Smooth muscle cell (in vitro differentiated cells): ENCODE data around the gene TTLL5. TPM values are rescaled to one million over a fixed set of nuclear protein-coding genes. Genes with fewer than 3 reads are reported as not detected.

Experiments
- DNase-seq: peaks from one replicate; lab custom pipeline; 2025; ENCODE audit not compliant: unreplicated experiment; lab: John Stamatoyannopoulos, UW
- H2AFZ ChIP-seq: fragments of 200-600 bp; sonication (generic); 2 replicates; pipeline ENCODE4 v1.6.0; 2016; ENCODE audit warnings: antibody characterized with exemption, low read depth, mild to moderate bottlenecking
- H3F3A ChIP-seq: fragments of 200-600 bp; sonication (generic); 2 replicates; pipeline ENCODE4 v1.6.0; 2017; ENCODE audit warnings: antibody characterized with exemption, low read depth
- H3K27ac ChIP-seq: fragments of 200-600 bp; sonication (generic); 2 replicates; pipeline ENCODE4 v1.5.1; 2016; ENCODE audit warnings: low read depth, mild to moderate bottlenecking
- H3K27me3 ChIP-seq: fragments of 200-600 bp; sonication (generic); 2 replicates; pipeline ENCODE4 v1.6.1; 2016; ENCODE audit warnings: low read depth, mild to moderate bottlenecking
- H3K36me3 ChIP-seq: fragments of 200-600 bp; sonication (generic); 2 replicates; pipeline ENCODE4 v1.5.1; 2016; ENCODE audit warnings: low read depth
- H3K4me1 ChIP-seq: fragments of 200-600 bp; sonication (generic); 2 replicates; pipeline ENCODE4 v1.5.1; 2016; ENCODE audit warnings: low read depth
- H3K4me2 ChIP-seq: fragments of 200-600 bp; sonication (generic); 2 replicates; pipeline ENCODE4 v1.6.0; 2016; ENCODE audit warnings: mild to moderate bottlenecking
- H3K4me3 ChIP-seq: fragments of 200-600 bp; sonication (generic); 2 replicates; pipeline ENCODE4 v1.5.1; 2016; ENCODE audit warnings: mild to moderate bottlenecking
- H3K79me2 ChIP-seq: fragments of 200-600 bp; sonication (generic); 2 replicates; pipeline ENCODE4 v1.6.0; 2016; ENCODE audit warnings: low read depth, mild to moderate bottlenecking
- H3K9ac ChIP-seq: fragments of 200-600 bp; sonication (generic); 2 replicates; pipeline ENCODE4 v1.6.0; 2016; ENCODE audit warnings: low read depth
- H3K9me3 ChIP-seq: fragments of 200-600 bp; sonication (generic); replicated peaks from 2 replicates; pipeline ENCODE4 v1.5.1; 2016; ENCODE audit warnings: low read depth
- H4K20me1 ChIP-seq: fragments of 200-600 bp; sonication (generic); 2 replicates; pipeline ENCODE4 v1.6.0; 2016; ENCODE audit warnings: low read depth
- CTCF ChIP-seq: fragments of 200-600 bp; sonication (generic); IDR thresholded peaks from 2 replicates; pipeline ENCODE4 v1.5.1; 2017; ENCODE audit warnings: borderline replicate concordance, mild to moderate bottlenecking, antibody characterized with exemption; ENCODE audit not compliant: insufficient read depth, poor library complexity, severe bottlenecking
- WGBS: methylation state at CpG from one replicate; pipeline ENCODE4 v1.1.7; 2016; ENCODE audit warnings: low lambda C conversion rate; 5-methylcytosine and 5-hydroxymethylcytosine counted together
- polyA plus RNA-seq: library from polyadenylated mRNA; unstranded; fragments of >200 nt; fragmentation: Nextera tagmentation; extraction: Ambion mirVana; gene quantifications from 2 replicates; pipeline ENCODE4 v1.2.1, GENCODE V29; 2016
- total RNA-seq: library from RNA; depleted of rRNA; stranded (reverse); fragments of >200 nt; gene quantifications from 2 replicates; pipeline ENCODE4 v1.2.3, GENCODE V29; 2014

The TTLL5 gene
- total and polyA plus RNA-seq, 2 experiments from 2014 or later = 12.6 to 38.0 TPM

DNA sequence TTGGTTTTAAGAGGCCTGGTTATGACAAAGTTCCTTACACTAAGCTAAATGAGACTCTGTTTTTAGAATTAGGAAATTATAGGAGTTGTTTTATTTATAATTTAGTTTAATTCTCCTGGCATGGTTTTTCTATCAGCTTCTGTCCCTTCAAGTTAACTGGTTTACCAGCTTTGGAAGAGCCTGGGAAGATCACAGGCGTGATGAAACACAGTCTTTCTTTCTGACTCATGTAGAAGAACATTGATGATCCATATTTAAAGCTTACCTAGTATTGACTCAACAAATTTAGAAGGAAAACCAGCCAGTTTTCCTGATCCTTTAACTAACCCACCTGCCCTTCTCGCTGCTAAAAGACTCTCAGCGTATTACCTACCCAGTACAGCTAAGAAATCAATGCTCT lies 165.6 kb downstream of the TTLL5 start:
- H3K4me1 ChIP-seq = peaks cover 26% of the 10 kb centered on the region
- peak overlapping the region; percentile 69 for H3K4me2 ChIP-seq
- no peaks in the 10 kb centered on the region for H4K20me1 ChIP-seq
- no peak for TF ChIP-seq CTCF
- H3K9ac ChIP-seq = peak overlapping the region; percentile 26
- H3K27ac ChIP-seq = peak overlapping the region; percentile 94
- DNase-seq = no peak
- no peaks in the 10 kb centered on the region for H3K36me3 ChIP-seq
- no peaks in the 10 kb centered on the region for H3K79me2 ChIP-seq
- H3F3A ChIP-seq = peaks cover 29% of the 10 kb centered on the region
- no peak overlapping the region for H3K4me3 ChIP-seq
- H3K27me3 ChIP-seq = no peaks in the 10 kb centered on the region
- H3K9me3 ChIP-seq = no peaks in the 10 kb centered on the region
- H2AFZ ChIP-seq = no peak overlapping the region
- 64% methylated on average over 3 of the region's 3 CpGs for WGBS

- Histone ChIP-seq H3K4me3 (no peak overlapping the region), H3K9ac (no peak overlapping the region), H3K4me1 (peaks cover 19% of the 10 kb centered on the region), H3K27me3 (no peaks in the 10 kb centered on the region), H3K36me3 (no peaks in the 10 kb centered on the region), H3K9me3 (no peaks in the 10 kb centered on the region), H3K79me2 (no peaks in the 10 kb centered on the region), H3K27ac (peak overlapping the region; percentile 94), H2AFZ (no peak overlapping the region), H4K20me1 (no peaks in the 10 kb centered on the region), H3F3A (peaks cover 23% of the 10 kb centered on the region), H3K4me2 (no peak overlapping the region)
- 97% methylated on average over 3 of the region's 3 CpGs for WGBS
- DNase-seq = no peak
- no peak for TF ChIP-seq CTCF
Observed at GRCh38 chr14:75827331-75827730, 166.3 kb downstream of the TTLL5 start.

DNA sequence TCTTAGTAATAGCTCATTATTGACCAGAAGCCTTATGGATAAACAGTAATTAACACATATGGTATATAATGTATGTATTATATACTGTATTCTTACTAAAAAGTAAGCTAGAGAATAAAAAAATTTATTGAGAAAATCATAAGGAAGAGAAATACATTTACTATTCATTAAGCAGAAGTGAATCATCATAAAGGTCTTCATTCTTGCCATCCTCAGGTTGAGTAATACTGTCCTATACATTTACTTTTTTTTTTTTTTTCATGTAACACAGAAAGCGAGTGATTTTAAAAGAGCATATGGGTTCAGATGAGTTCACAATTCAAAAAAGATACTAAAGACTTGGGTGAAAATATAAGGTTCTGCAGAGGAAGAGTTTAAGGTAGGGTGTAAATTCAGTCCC lies 168.3 kb downstream of the TTLL5 start:
- DNase-seq = no peak
- no peak overlapping the region for H3K4me2 ChIP-seq
- H3K9ac ChIP-seq = no peak overlapping the region
- peaks cover 11% of the 10 kb centered on the region for H3F3A ChIP-seq
- no peaks in the 10 kb centered on the region for H3K9me3 ChIP-seq
- H3K27ac ChIP-seq = peak overlapping the region; percentile 22
- H4K20me1 ChIP-seq = no peaks in the 10 kb centered on the region
- no peak for TF ChIP-seq CTCF
- no peak overlapping the region for H3K4me3 ChIP-seq
- H3K4me1 ChIP-seq = peaks cover 11% of the 10 kb centered on the region
- no peak overlapping the region for H2AFZ ChIP-seq
- H3K79me2 ChIP-seq = no peaks in the 10 kb centered on the region
- WGBS = 89% methylated on average over 1 of the region's 1 CpG
- H3K36me3 ChIP-seq = no peaks in the 10 kb centered on the region
- H3K27me3 ChIP-seq = no peaks in the 10 kb centered on the region

- no peaks in the 10 kb centered on the region for H3K36me3 ChIP-seq
- H3K9ac ChIP-seq = no peak overlapping the region
- no peaks in the 10 kb centered on the region for H3F3A ChIP-seq
- H3K4me2 ChIP-seq = peak overlapping the region; percentile 4
- TF ChIP-seq CTCF = no peak
- WGBS = 70% methylated on average over 5 of the region's 5 CpGs
- peaks cover 4% of the 10 kb centered on the region for H3K4me1 ChIP-seq
- peak overlapping the region; percentile 77 for H3K27ac ChIP-seq
- no peaks in the 10 kb centered on the region for H3K9me3 ChIP-seq
- no peaks in the 10 kb centered on the region for H4K20me1 ChIP-seq
- no peak overlapping the region for H3K4me3 ChIP-seq
- no peaks in the 10 kb centered on the region for H3K27me3 ChIP-seq
- no peak for DNase-seq
- no peak overlapping the region for H2AFZ ChIP-seq
- H3K79me2 ChIP-seq = no peaks in the 10 kb centered on the region
Observed at GRCh38 chr14:75831455-75831854, 170.4 kb downstream of the TTLL5 start.
